ENCODE results near the gene NACAD.

GRCh38 chr7:45119550-45119949 is 30.8 kb upstream of the NACAD start:
- TF ChIP-seq POLR2AphosphoS5 (IDR thresholded peaks at IDR 0.05; ENCODE audit: low read depth): no peak
- no peak for TF ChIP-seq CTCF (IDR thresholded peaks at IDR 0.05; ENCODE audit: insufficient read depth, low read length)
- no peak for TF ChIP-seq REST (IDR thresholded peaks at IDR 0.05; ENCODE audit: insufficient replicate concordance, low read depth)
- TF ChIP-seq GABPA (IDR thresholded peaks at IDR 0.05; ENCODE audit: low read depth): no peak
